HG02678 (cell line): ENCODE results near the gene TRPV2.

Experiments used
- ATAC-seq: cut with Tn5 transposase; IDR thresholded peaks from one replicate; pipeline ENCODE4 v1.9.1; 2021; ENCODE audit warnings: mild to moderate bottlenecking, moderate library complexity; ENCODE audit not compliant: unreplicated experiment

Gene TRPV2

GRCh38 chr17:16472539-16472938 is 57.2 kb downstream of the TRPV2 start:
- no peak for ATAC-seq

DNA sequence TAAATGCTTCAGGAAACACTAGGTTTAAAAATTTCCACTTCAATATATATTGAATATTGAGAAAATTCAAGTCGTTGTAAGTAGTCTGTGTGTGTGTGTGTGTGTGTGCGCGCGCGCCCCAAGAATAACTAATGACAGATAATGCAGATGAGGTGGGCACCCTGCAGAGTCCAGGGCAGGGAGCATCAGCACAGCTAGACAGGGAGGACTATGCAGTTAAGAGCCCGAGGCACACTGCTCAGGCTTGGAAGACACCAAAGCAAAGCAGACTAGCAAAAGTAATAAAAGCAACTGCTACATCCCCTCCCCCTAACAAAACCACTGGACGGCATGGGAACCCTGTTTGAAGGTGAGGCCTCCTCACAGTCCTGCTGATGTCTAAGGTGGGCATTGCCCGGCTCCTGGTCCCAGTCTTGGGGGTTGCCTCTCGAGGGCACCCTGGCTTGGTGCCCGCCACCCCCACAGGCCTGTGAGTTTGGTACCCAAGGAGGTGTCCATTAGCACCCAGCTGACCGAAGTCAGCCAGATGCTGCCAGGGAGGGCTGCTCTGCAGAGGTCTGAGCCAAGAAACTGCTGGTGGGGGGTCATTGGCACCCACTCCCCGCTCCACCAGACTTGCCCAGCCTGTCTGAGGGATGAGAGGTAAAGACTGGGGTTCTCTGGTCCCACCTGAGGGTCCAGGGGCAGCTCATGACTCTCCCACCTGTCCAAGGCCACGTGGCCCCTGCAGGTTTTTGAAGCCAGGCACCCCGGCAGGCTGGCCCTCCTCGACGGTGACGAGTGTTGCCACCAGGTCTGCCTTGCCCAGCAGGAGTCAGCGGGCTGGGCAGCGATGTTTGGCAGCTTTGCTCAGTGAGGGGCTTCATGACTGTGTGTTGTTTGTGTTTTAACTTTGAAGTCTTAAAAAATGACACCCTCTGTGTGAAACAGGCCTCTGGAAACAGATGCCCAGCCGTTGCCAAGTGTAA is 58.0 kb downstream of the TRPV2 start:
- ATAC-seq: no peak

- ATAC-seq: no peak
These were observed 58.8 kb downstream of the TRPV2 start for GRCh38 chr17:16474012-16474725.

GRCh38 chr17:16475179-16475704 is 59.9 kb downstream of the TRPV2 start:
- no peak for ATAC-seq

DNA sequence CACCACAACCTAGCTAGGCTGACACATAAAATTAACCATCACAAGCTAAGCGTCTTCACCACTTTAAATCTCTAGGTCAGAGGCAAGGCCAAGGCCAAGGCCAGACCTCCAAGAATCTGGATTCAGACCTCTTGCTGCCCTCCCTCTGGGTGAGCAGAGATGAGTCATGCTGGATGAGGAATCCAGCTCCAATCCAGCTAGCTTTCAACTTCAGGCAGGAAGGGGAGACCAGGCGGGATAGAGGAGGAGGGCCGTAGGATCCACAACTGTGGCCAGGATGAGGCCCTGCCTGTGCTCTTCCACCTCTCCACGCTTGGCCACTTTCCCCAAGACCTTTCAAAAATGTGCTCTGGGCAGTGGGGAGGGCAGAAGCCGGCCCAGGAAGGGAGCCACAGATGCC is 61.9 kb downstream of the TRPV2 start:
- no peak for ATAC-seq

DNA sequence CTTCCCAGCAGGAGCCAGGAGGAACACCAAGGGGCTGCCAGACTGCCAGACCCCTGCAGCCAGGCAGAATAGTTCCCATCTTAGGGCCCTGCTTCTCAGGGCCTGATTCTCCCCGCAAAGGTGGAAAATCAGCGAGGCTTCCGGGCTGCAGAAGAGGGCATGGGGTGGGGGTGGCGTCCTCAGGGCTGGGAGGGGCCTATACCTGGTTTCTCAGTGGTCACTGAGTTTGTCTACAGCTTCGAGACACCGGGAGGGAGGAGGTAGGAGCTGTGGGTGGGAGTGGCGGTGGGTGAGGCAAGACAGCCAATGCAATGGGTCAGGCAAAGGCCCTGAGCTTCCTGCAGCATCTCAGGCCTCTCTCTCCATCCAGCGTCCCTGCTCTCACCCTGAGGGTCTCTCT is 62.3 kb downstream of the TRPV2 start:
- no peak for ATAC-seq

- ATAC-seq: no peak
These were observed 63.3 kb downstream of the TRPV2 start for GRCh38 chr17:16478649-16479048.

GRCh38 chr17:16479264-16479663 is 63.9 kb downstream of the TRPV2 start:
- ATAC-seq: no peak

DNA sequence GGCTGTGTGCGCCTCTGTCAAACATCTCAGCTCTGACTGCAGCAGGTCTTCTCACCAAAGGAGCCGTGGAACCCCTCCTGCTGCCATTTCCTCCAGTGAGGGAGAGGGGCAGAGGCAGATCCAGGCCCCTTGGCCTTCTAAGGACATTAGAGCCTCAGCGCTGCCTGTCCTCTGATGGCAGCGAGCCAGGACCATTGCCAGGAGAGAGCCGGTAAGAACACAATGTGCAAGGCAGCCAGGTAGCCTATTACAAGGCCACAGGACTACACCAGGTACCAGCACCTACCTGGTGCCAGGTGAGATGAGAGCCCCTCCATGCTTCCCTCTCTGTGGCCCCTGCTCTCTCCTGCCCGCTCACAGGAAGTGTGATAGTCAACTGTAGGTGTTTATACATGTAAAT is 65.6 kb downstream of the TRPV2 start:
- ATAC-seq: no peak

DNA sequence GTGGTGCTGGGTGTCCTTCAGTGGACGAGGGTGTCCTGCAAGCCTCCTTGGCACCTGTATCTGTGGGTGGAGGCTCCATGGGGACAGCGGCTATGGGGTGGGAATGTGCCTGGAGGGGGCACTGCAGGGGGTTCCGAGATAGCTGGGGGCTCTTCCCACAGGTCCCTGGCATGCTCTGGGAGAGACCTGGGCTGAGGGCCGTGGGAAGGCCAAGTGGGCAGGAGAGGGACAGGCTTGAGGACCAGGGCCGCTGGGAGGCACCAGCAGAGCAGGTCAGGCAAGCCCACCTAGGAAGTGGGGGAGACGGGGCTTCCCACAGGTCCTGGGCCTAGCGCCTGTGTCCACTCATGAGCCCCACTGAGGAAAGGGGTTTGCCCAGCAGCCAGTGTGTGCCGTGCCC is 66.9 kb downstream of the TRPV2 start:
- no peak for ATAC-seq

- no peak for ATAC-seq
These were observed 67.8 kb downstream of the TRPV2 start for GRCh38 chr17:16483021-16483645.

- ATAC-seq: no peak
These were observed 69.2 kb downstream of the TRPV2 start for GRCh38 chr17:16484445-16485175.
